Transverse colon (tissue), 4 donors: ENCODE data around the gene DYRK3. TPM values are rescaled to one million over a fixed set of nuclear protein-coding genes. Genes with fewer than 3 reads are reported as not detected.
A peak's percentile ranks its signal among the peaks of the same experiment; 100 is the strongest.

Experiments
- DNase-seq: peaks from one replicate; pipeline ENCODE4 v3.0.0-alpha.2; 2019
- H3K27ac ChIP-seq, 4 donors: fragments of 200-600 bp; sonication (generic); 2 replicates each; pipeline ENCODE4 v1.5.1; 2016 to 2018; ENCODE audit warnings: inconsistent platforms in 4 of 4
- H3K27me3 ChIP-seq: fragments of 200-600 bp; sonication (generic); 2 replicates; pipeline ENCODE4 v1.5.1; 2017; ENCODE audit warnings: inconsistent platforms
- H3K36me3 ChIP-seq, 4 donors: fragments of 200-600 bp; sonication (generic); 2 replicates each; pipeline ENCODE4 v1.5.1; 2017 to 2019; ENCODE audit warnings: inconsistent platforms in 4 of 4
- H3K4me1 ChIP-seq, 4 donors: fragments of 200-600 bp; sonication (generic); 2 replicates each; pipeline ENCODE4 v1.5.1; 2017 to 2020; ENCODE audit warnings: inconsistent platforms in 4 of 4
- H3K4me3 ChIP-seq, 4 donors: fragments of 200-600 bp; sonication (generic); 1 replicate in 1 of 4; 2 replicates in 3 of 4; pipeline versions ENCODE4 v1.5.1 to v1.6.1; 2017 to 2019; ENCODE audit warnings: inconsistent platforms in 4 of 4
- H3K9me3 ChIP-seq, 2 donors: fragments of 200-600 bp; sonication (generic); 2 replicates each; pipeline ENCODE4 v1.5.1; 2017 to 2019; ENCODE audit warnings: inconsistent platforms in 2 of 2
- EP300 ChIP-seq: sonication (generic); formaldehyde crosslinking; IDR thresholded peaks from one replicate; pipeline ENCODE4 v1.6.1; 2017; ENCODE audit warnings: antibody characterized with exemption, low read depth
- POLR2A ChIP-seq: fragments of 450-650 bp; IDR thresholded peaks from one replicate; pipeline ENCODE4 v1.6.1; 2016; ENCODE audit warnings: antibody characterized with exemption, mild to moderate bottlenecking, moderate library complexity
- POLR2AphosphoS5 ChIP-seq, 3 donors: sonication (generic); formaldehyde crosslinking; IDR thresholded peaks; one replicate each; pipeline ENCODE4 v1.6.1; 2016; ENCODE audit warnings: antibody characterized with exemption in 3 of 3
- WGBS, 2 donors: methylation state at CpG; one replicate each; pipeline ENCODE4 v1.1.5; 2018; ENCODE audit warnings: low coverage in 1 of 2; 5-methylcytosine and 5-hydroxymethylcytosine counted together
- in situ Hi-C, 4 donors: fragments of 200-750 bp; cut with MboI; loops; one replicate each; pipeline versions ENCODE4 v1.15.0 to v1.15.1; 2017; ENCODE audit warnings: low sequenced_read_pairs in 3 of 4, low pct_ligation_motif_present in 1 of 4, low pct_unique_long_range_greater_than_20kb in 1 of 4
- intact Hi-C: fragments of 100-400 bp; cut with DNase I; formaldehyde crosslinking; loops from one replicate; pipeline ENCODE4 v1.15.1; 2023; ENCODE audit warnings: low total_unique reads
- total RNA-seq, 4 donors: library from RNA; depleted of rRNA; stranded (reverse); fragments of >200 nt; gene quantifications; one replicate each; pipeline ENCODE4 v1.1.0, GENCODE V29; 2016
- TF ChIP-seq, protein P1 (sequence below), 5 experiments: fragments of 200-600 bp in 3 of 5; fragments of 450-650 bp in 2 of 5; sonication (generic) in 3 of 5; IDR thresholded peaks; 1 replicate in 2 of 5; 2 replicates in 3 of 5; pipeline ENCODE4 v1.5.1; 2016 to 2017; ENCODE audit warnings: antibody characterized with exemption in 5 of 5, inconsistent platforms in 3 of 5, mild to moderate bottlenecking in 2 of 5, moderate library complexity in 1 of 5

The DYRK3 gene
- total RNA-seq, 4 donors from 2014 or later = 1.6 to 3.2 TPM; not detected in 2

DNA sequence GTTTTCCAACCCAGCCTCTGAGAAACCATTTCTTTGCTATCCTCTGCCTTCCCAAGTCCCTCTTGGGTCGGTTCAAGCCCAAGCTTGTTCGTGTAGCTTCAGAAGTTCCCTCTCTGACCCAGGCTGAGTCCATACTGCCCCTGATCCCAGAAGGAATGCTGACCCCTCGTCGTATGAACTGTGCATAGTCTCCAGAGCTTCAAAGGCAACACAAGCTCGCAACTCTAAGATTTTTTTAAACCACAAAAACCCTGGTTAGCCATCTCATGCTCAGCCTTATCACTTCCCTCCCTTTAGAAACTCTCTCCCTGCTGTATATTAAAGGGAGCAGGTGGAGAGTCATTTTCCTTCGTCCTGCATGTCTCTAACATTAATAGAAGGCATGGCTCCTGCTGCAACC, 46.8 kb upstream of the DYRK3 start:
- Histone ChIP-seq H3K9me3 (no peaks in the 10 kb centered on the region), H3K4me1 (peaks cover 0 to 14% (median 1%) of the 10 kb centered on the region in 4 donors), H3K27me3 (no peaks in the 10 kb centered on the region), H3K27ac (peak overlapping the region in 3 of 4 donors; percentile 22 to 25 (median 22)), H3K4me3 (no peak overlapping the region), H3K36me3 (peaks cover 0 to 19% (median 5%) of the 10 kb centered on the region in 4 donors)
- TF ChIP-seq POLR2AphosphoS5 (IDR thresholded peaks at IDR 0.05) = no peak
- TF ChIP-seq, protein P1, sequence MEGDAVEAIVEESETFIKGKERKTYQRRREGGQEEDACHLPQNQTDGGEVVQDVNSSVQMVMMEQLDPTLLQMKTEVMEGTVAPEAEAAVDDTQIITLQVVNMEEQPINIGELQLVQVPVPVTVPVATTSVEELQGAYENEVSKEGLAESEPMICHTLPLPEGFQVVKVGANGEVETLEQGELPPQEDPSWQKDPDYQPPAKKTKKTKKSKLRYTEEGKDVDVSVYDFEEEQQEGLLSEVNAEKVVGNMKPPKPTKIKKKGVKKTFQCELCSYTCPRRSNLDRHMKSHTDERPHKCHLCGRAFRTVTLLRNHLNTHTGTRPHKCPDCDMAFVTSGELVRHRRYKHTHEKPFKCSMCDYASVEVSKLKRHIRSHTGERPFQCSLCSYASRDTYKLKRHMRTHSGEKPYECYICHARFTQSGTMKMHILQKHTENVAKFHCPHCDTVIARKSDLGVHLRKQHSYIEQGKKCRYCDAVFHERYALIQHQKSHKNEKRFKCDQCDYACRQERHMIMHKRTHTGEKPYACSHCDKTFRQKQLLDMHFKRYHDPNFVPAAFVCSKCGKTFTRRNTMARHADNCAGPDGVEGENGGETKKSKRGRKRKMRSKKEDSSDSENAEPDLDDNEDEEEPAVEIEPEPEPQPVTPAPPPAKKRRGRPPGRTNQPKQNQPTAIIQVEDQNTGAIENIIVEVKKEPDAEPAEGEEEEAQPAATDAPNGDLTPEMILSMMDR (IDR thresholded peaks at IDR 0.05) = no peak
- no peak for TF ChIP-seq POLR2A
- TF ChIP-seq EP300 = no peak
- intact Hi-C loops = no loop called here
- in situ Hi-C loops = loop anchor here (10.0 to 25.0 kb wide), 2 partner anchors 101 to 104 kb away; no protein-coding TSS in a partner anchor
- 83 to 100% methylated on average over 1 to 6 of the region's 6 CpGs for WGBS, 2 donors
- DNase-seq = no peak

GRCh38 chr1:206589206-206589605, 46.1 kb upstream of the DYRK3 start:
- Histone ChIP-seq H3K27me3 (no peaks in the 10 kb centered on the region), H3K36me3 (peaks cover 0 to 26% (median 6%) of the 10 kb centered on the region in 4 donors), H3K27ac (peak overlapping the region; percentile 0 to 30 (median 22)), H3K4me1 (peaks cover 0 to 14% (median 1%) of the 10 kb centered on the region in 4 donors), H3K4me3 (no peak overlapping the region), H3K9me3 (no peaks in the 10 kb centered on the region)
- in situ Hi-C loops = loop anchor here (10.0 to 25.0 kb wide), 2 partner anchors 102 to 104 kb away; no protein-coding TSS in a partner anchor
- WGBS, 2 donors = 63 to 68% methylated on average over 7 of the region's 7 CpGs
- intact Hi-C loops = no loop called here
- TF ChIP-seq, protein P1 (IDR thresholded peaks at IDR 0.05) = no peak
- TF ChIP-seq POLR2AphosphoS5 (IDR thresholded peaks at IDR 0.05) (peak in 1 of 3 donors; percentile 21), POLR2A (no peak), EP300 (no peak)
- DNase-seq = no peak

DNA sequence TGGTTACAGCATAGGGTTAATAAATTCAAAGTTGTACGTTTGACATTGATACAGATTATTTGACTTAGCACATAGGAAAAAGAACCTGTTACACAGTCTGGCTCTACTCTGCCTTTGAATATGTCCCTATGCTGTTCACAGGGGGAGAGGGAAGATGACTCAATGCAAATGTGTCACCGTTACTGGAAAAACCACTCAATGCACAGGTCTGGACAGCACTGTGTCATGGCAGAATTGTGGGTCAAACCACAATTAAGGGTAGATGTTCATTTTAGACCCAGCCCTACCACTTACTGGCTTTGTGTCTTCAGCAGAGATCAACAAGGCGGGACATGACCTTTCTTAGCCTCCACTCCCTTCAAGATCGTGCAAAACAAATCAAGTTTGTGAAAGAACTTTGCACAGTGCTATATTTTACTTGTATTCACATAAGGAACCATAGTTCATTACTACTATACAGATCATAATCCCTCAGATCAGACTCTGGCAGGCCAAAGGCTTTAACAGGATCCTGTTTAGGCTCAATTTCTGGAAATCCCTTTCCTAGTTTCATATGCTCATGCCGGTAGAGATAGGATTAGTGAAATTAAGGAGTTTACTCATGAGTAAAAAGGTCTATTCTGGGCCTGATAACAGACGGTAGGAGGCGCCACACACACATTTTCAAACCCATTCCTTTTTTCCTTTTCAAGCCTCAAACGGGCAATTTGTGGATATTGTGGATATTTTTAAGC, 45.1 kb upstream of the DYRK3 start:
- peaks cover 0 to 36% (median 8%) of the 10 kb centered on the region in 4 donors for H3K36me3 ChIP-seq

GRCh38 chr1:206591226-206591625, 44.1 kb upstream of the DYRK3 start:
- DNase-seq = no peak
- H3K4me3 ChIP-seq = no peak overlapping the region
- peaks cover 0 to 45% (median 8%) of the 10 kb centered on the region in 4 donors for H3K36me3 ChIP-seq
- no peak overlapping the region for H3K27ac ChIP-seq
- H3K27me3 ChIP-seq = no peaks in the 10 kb centered on the region
- intact Hi-C loops = no loop called here
- WGBS, 2 donors = 82 to 84% methylated on average over 5 of the region's 5 CpGs
- TF ChIP-seq POLR2AphosphoS5 (IDR thresholded peaks at IDR 0.05) (no peak), POLR2A (no peak), EP300 (no peak)
- TF ChIP-seq, protein P1 (IDR thresholded peaks at IDR 0.05) = no peak
- H3K9me3 ChIP-seq = no peaks in the 10 kb centered on the region
- peaks cover 0 to 14% (median 1%) of the 10 kb centered on the region in 4 donors for H3K4me1 ChIP-seq
- in situ Hi-C loops = loop anchor here in 1 of 4 donors (25.0 kb wide), 1 partner anchor 104 kb away; no protein-coding TSS in a partner anchor

More for the DNA sequence above, 45.1 kb upstream of the DYRK3 start:
- WGBS, 2 donors = 51 to 52% methylated on average over 7 to 8 of the region's 8 CpGs
- no peak overlapping the region for H3K4me3 ChIP-seq
- H3K27me3 ChIP-seq = no peaks in the 10 kb centered on the region
- no peaks in the 10 kb centered on the region for H3K9me3 ChIP-seq
- TF ChIP-seq, protein P1 (IDR thresholded peaks at IDR 0.05) = no peak
- TF ChIP-seq POLR2AphosphoS5 (IDR thresholded peaks at IDR 0.05) = no peak
- no peak for TF ChIP-seq EP300
- TF ChIP-seq POLR2A = no peak
- intact Hi-C loops = no loop called here
- H3K4me1 ChIP-seq = peaks cover 0 to 14% (median 1%) of the 10 kb centered on the region in 4 donors
- in situ Hi-C loops = loop anchor here in 1 of 4 donors (25.0 kb wide), 1 partner anchor 103 kb away; no protein-coding TSS in a partner anchor
- no peak for DNase-seq
- H3K27ac ChIP-seq = peak overlapping the region in 1 of 4 donors; percentile 15
